K562 (cell line): Measurements from ENCODE around the gene ZFX. TPM values are rescaled to one million over a fixed set of nuclear protein-coding genes. Genes with fewer than 3 reads are reported as not detected.

Experiments used
- ATAC-seq: fragments of 200-7000 bp; cut with Tn5 transposase; 3 replicates; pipeline ENCODE4 v1.9.1; 2020; ENCODE audit warnings: moderate library complexity
- BruUV-seq: library from RNA; stranded (reverse); fragments of 400-500 nt; replicated peaks from 2 replicates; lab custom pipeline; 2021; lab: Mats Ljungman, UMichigan
- CTCF ChIA-PET: fragments of 300-600 bp; formaldehyde crosslinking; extraction: SDS; loops from one replicate; lab custom pipeline; 2021; ENCODE audit warnings: low intra/inter-chr PET ratio; lab: Yijun Ruan, JAX
- POLR2A ChIA-PET: fragments of 300-600, 350-650 bp; sonication (Branson Sonifier 250); formaldehyde crosslinking; extraction: SDS; loops from one replicate; lab custom pipeline; 2021; ENCODE audit warnings: antibody characterized with exemption, inconsistent platforms; lab: Yijun Ruan, JAX
- DNase-seq, 4 experiments: peaks; one replicate each; pipeline versions ENCODE4 v3.0.0 to v3.0.0-alpha.2; 2011 to 2018; ENCODE audit warnings: low spot score in 3 of 4, mixed read lengths in 3 of 4; ENCODE audit errors: extremely low read depth in 1 of 4
- FAIRE-seq: peaks from 2 replicates; lab custom pipeline; 2011; peaks lifted over from hg19 to GRCh38; lab: Jason Lieb, UNC
- H2AFZ ChIP-seq: 2 replicates; pipeline ENCODE4 v1.6.0; 2011; ENCODE audit warnings: low read depth, low read length, control low read depth, inconsistent platforms
- H3K27ac ChIP-seq: fragments of 200-600 bp; 3 replicates; pipeline ENCODE4 v1.8.0; 2011; ENCODE audit warnings: low read depth, mild to moderate bottlenecking, control low read depth, inconsistent platforms, low read length, moderate library complexity, mixed read lengths; ENCODE audit errors: extremely low read depth
- H3K27me3 ChIP-seq, 2 experiments: fragments of 300-600 bp in 1 of 2; 2 replicates in 1 of 2; 3 replicates in 1 of 2; pipeline versions ENCODE4 v1.6.0 to v1.8.0; 2011; ENCODE audit warnings: inconsistent platforms in 2 of 2, low read length in 2 of 2, mild to moderate bottlenecking in 1 of 2, mixed read lengths in 1 of 2, moderate library complexity in 1 of 2; ENCODE audit not compliant: control insufficient read depth in 2 of 2, insufficient read depth in 2 of 2
- H3K36me3 ChIP-seq: fragments of 300-600 bp; 3 replicates; pipeline ENCODE4 v1.8.0; 2011; ENCODE audit warnings: mild to moderate bottlenecking, low read length, inconsistent platforms; ENCODE audit not compliant: control insufficient read depth, insufficient read depth
- H3K4me1 ChIP-seq, 2 experiments: fragments of 200-600 bp in 1 of 2; replicated peaks in 1 of 2; 2 replicates in 1 of 2; 3 replicates in 1 of 2; pipeline versions ENCODE4 v1.5.1 to v1.8.0; 2011; ENCODE audit warnings: inconsistent platforms in 2 of 2, low read length in 2 of 2, mild to moderate bottlenecking in 1 of 2, mixed read lengths in 1 of 2, moderate library complexity in 1 of 2; ENCODE audit not compliant: control insufficient read depth in 2 of 2, insufficient read depth in 2 of 2
- H3K4me2 ChIP-seq: 2 replicates; pipeline ENCODE4 v1.6.1; 2011; ENCODE audit warnings: low read length, control low read depth, inconsistent platforms, mixed read lengths; ENCODE audit not compliant: insufficient read depth
- H3K4me3 ChIP-seq: fragments of 200-600 bp; sonication (generic), shearing (Covaris generic); 2 replicates; pipeline ENCODE4 v1.5.1; 2016; ENCODE audit warnings: control low read depth, inconsistent platforms
- H3K79me2 ChIP-seq: fragments of 200-600 bp; 3 replicates; pipeline ENCODE4 v1.8.0; 2011; ENCODE audit warnings: low read length, inconsistent platforms; ENCODE audit not compliant: control insufficient read depth, insufficient read depth
- H3K9ac ChIP-seq, 2 experiments: 2 replicates each; pipeline versions ENCODE4 v1.6.0 to v1.6.1; 2011; ENCODE audit warnings: low read depth in 2 of 2, low read length in 2 of 2, control low read depth in 1 of 2, inconsistent platforms in 1 of 2, mild to moderate bottlenecking in 1 of 2, mixed read lengths in 1 of 2; ENCODE audit not compliant: insufficient read depth in 1 of 2
- H3K9me1 ChIP-seq: one replicate; pipeline ENCODE4 v1.6.0; 2011; ENCODE audit warnings: inconsistent platforms, mild to moderate bottlenecking, low read length, moderate library complexity; ENCODE audit not compliant: control insufficient read depth, insufficient read depth
- H3K9me3 ChIP-seq: replicated peaks from 2 replicates; pipeline ENCODE4 v1.5.1; 2011; ENCODE audit warnings: low read depth, low read length, inconsistent platforms; ENCODE audit not compliant: control insufficient read depth, insufficient read depth
- H4K20me1 ChIP-seq: replicated peaks from 2 replicates; pipeline ENCODE4 v1.6.1; 2011; ENCODE audit warnings: low read length, inconsistent platforms, mixed read lengths; ENCODE audit not compliant: control insufficient read depth, insufficient read depth
- FOS ChIP-seq: IDR thresholded peaks from 3 replicates; pipeline ENCODE4 v1.6.1; 2011; ENCODE audit not compliant: insufficient read length; ENCODE audit errors: extremely low read depth
- POLR3G ChIP-seq: IDR thresholded peaks from 2 replicates; pipeline ENCODE4 v1.6.1; 2011; ENCODE audit not compliant: insufficient read length, insufficient replicate concordance; ENCODE audit errors: extremely low read depth
- STAT5A ChIP-seq: IDR thresholded peaks from 2 replicates; pipeline ENCODE4 v1.6.1; 2012; ENCODE audit warnings: low read length, inconsistent platforms, borderline replicate concordance
- ZFPM2 ChIP-seq: fragments of 250-450 bp; sonication (Bioruptor Pico); IDR thresholded peaks from 2 replicates; pipeline ENCODE4 v1.5.1; 2022; ENCODE audit warnings: mild to moderate bottlenecking
- ZNF57 ChIP-seq: fragments of 450-650 bp; formaldehyde crosslinking; IDR thresholded peaks from 2 replicates; pipeline ENCODE4 v1.4.0; 2020; ENCODE audit warnings: mild to moderate bottlenecking, moderate library complexity
- WGBS: fragments of 100-300 bp; shearing (Covaris generic); methylation state at CpG from one replicate; pipeline ENCODE4 v1.1.6; 2016; ENCODE audit warnings: low coverage, mixed read lengths; ENCODE audit not compliant: insufficient coverage; ENCODE audit errors: missing lambda C conversion rate; 5-methylcytosine and 5-hydroxymethylcytosine counted together
- in situ Hi-C: fragments of 300-500 bp; cut with MboI; formaldehyde crosslinking; loops from 4 replicates; pipeline ENCODE4 v1.15.0; 2018; ENCODE audit warnings: inconsistent platforms, mixed read lengths
- intact Hi-C: fragments of 100-400 bp; cut with micrococcal nuclease; formaldehyde crosslinking; loops from 2 replicates; pipeline ENCODE4 v1.14.2; 2022
- polyA plus RNA-seq, 8 experiments: library from polyadenylated mRNA; depleted of rRNA in 4 of 8; stranded (reverse) in 5 of 8; unstranded in 3 of 8; fragments of >200 nt; fragmentation: Nextera tagmentation in 2 of 8; fragmentation: Illumina TruSeq in 1 of 8; extraction: Ambion mirVana in 2 of 8; extraction: Trizol in 1 of 8; gene quantifications; 2 replicates each; pipeline versions ENCODE4 v1.2.1 to v1.2.3, GENCODE V29; 2011 to 2014; ENCODE audit warnings: inconsistent platforms in 1 of 8, missing spikeins in 1 of 8
- total RNA-seq, 7 experiments: library from RNA; depleted of rRNA in 6 of 7; stranded (reverse); fragments of >200 nt in 6 of 7; fragmentation: Illumina TruSeq in 2 of 7; extraction: Trizol in 2 of 7; gene quantifications; 2 replicates each; pipeline versions ENCODE4 v1.2.1 to v1.2.3, GENCODE V29; 2011 to 2021; ENCODE audit warnings: low replicate concordance in 1 of 7
- TF ChIP-seq, protein P1 (sequence below): fragments of 250-450 bp; sonication (Bioruptor Pico); IDR thresholded peaks from 2 replicates; pipeline ENCODE4 v1.5.0; 2022; ENCODE audit warnings: mild to moderate bottlenecking

The ZFX gene
- total and polyA plus RNA-seq, 9 of the 15 experiments (the other 6 are each of a cell fraction or from before 2014, with no cell fraction given) = 5.3 to 25.2 (median 11.4) TPM

DNA sequence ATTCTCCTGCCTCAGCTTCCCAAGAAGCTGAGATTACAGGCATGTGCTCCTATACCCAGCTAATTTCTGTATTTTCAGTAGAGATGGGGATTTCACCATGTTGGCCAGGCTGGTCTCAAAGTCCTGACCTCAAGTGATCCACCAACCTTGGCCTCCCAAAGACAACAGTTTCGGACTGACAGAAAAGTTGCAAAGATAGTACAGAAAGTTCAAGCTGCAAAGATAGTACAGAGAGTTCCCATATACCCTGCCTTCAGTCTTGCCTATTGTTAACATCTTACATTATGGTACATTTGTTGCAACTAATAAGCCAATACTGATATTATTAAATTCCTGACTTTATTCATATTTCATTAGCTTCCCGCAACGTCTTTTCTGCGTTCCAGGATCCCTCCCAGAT is 98.5 kb downstream of the ZFX start:
- in situ Hi-C loops = loop anchor here (10.0 kb wide), 2 partner anchors 163 to 333 kb away; no protein-coding TSS in a partner anchor
- ChIA-PET POLR2A (no interaction called here), CTCF (no interaction called here)
- intact Hi-C loops = no loop called here
- Histone ChIP-seq H3K4me1 (no peaks in the 10 kb centered on the region; a peak in 1 of 5 replicates), H3K27ac (no peak overlapping the region), H2AFZ (no peak overlapping the region), H3K9me3 (no peaks in the 10 kb centered on the region), H4K20me1 (no peaks in the 10 kb centered on the region), H3K4me3 (no peak overlapping the region), H3K36me3 (no peaks in the 10 kb centered on the region), H3K4me2 (no peak overlapping the region), H3K9ac (no peak overlapping the region), H3K79me2 (no peaks in the 10 kb centered on the region), H3K27me3 (no peaks in the 10 kb centered on the region), H3K9me1 (no peaks in the 10 kb centered on the region)
- 13% methylated on average over 3 of the region's 4 CpGs for WGBS
- ATAC-seq (no peak), DNase-seq (no peak), FAIRE-seq (no peak)
- TF ChIP-seq FOS (no peak), POLR3G (no peak), ZFPM2 (CRISPR knock-in tag) (no peak), ZNF57 (CRISPR knock-in tag) (no peak), STAT5A (no peak)
- TF ChIP-seq, protein P1, sequence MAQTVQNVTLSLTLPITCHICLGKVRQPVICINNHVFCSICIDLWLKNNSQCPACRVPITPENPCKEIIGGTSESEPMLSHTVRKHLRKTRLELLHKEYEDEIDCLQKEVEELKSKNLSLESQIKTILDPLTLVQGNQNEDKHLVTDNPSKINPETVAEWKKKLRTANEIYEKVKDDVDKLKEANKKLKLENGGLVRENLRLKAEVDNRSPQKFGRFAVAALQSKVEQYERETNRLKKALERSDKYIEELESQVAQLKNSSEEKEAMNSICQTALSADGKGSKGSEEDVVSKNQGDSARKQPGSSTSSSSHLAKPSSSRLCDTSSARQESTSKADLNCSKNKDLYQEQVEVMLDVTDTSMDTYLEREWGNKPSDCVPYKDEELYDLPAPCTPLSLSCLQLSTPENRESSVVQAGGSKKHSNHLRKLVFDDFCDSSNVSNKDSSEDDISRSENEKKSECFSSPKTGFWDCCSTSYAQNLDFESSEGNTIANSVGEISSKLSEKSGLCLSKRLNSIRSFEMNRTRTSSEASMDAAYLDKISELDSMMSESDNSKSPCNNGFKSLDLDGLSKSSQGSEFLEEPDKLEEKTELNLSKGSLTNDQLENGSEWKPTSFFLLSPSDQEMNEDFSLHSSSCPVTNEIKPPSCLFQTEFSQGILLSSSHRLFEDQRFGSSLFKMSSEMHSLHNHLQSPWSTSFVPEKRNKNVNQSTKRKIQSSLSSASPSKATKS = no peak
- no TSS peak for BruUV-seq
